ENCODE measurements around the gene HCAR2.
"Not testable (repeated sequence)": the region's sequence is repeated elsewhere in the genome, so short reads cannot be mapped to it uniquely, and the experiment has no call there.

Gene HCAR2

DNA sequence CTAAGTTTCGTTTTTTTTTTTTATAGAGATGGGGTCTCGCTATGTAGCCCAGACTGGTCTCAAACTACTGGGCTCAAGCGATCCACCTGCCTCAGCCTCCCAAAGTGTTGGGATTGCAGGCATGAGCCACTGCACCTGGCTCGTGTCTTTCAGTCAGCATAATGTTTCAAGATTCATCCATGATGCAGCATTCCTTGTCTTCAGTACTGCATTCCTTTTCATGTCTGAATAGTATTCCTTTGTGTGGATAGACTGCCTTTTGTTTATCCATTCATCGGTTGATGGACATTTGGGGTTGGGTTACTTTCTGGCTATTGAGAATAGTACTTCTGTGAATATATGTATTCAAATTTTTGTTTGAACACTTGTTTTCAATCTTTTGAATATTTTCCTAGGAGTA, 37.4 kb downstream of the HCAR2 start:
- DNase-seq (ENCODE audit: low read depth in 2 of 2, low spot score in 1 of 2), result no peak

DNA sequence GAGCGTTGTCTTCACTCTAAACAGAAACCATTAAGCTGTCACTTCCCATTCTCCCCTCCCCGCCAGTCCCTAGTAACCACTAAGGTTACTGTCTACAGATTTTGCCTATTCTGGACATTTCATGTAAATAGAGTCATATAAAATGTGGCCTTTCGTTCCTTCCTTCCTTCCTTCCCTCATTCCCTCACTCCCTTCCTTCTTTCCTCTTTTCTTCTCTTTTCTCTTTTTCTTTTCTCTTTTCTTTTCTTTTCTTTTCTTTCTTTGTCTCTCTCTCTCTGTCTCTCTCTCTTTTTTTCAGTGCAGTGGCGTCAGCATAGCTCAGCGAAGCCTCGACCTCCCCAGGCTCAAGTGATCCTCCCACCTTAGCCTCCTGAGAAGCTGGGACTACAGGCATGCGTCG, 37.8 kb downstream of the HCAR2 start:
- no peak for DNase-seq (ENCODE audit: low read depth in 2 of 2, low spot score in 1 of 2)

DNA sequence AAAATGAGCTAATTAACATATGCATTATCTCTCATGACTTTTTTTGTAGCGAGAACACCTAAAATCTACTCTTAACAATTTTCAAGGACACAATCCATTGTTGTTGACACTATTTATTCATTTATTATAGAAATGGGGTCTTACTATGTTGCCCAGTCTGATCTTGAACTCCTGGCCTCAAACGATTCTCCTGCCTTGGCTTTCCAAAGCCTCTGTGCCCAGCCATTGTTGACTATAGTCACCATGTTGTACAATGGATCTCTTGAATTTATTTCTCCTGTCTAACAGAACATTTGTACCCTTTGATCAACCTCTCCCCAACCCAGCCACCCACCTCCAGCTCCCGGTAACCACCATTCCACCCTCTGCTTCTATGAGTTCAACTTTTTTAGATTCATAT, 41.2 kb downstream of the HCAR2 start:
- DNase-seq (ENCODE audit: low read depth in 2 of 2, low spot score in 1 of 2), result no peak

DNA sequence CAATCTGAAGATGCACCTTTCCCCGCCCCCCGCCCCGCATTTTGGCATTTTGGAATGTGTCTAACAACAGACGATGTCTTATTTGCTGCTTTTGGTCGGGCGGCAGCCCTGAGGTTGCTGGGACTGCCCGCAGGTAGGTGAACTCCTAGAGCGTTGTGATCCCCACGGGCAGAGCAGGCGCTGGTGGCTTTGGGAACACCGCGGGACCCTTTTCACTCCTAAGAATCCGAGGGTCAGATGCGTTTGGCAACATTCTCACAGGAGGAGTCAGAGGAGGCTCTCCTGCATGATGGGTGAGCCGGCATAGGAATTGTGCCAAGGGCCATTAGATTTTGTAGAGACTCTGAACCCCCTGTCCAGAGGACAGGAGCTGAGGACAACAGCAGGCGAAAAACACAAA, 41.9 kb downstream of the HCAR2 start:
- DNase-seq (ENCODE audit: low read depth in 2 of 2, low spot score in 1 of 2), result no peak

DNA sequence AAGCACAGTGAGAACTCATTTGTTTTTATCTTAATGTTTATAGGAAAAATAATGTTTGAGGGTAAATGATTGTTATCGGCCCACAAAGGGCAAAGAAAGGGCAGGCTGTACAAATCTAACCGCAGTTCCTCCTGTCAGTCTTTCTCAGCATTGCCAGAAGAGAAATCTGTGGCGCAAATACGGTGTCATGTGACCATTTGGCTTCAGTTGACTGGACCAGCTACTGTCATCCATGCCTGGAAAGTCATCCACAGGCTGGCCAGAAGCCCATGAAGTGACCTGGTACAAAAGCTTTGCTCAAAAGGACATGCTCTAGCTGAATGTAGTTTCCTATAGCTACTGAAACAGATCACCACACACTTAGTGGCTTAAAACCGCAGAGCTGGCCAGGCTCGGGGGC, 43.6 kb downstream of the HCAR2 start:
- DNase-seq (ENCODE audit: low read depth in 2 of 2, low spot score in 1 of 2), result no peak

DNA sequence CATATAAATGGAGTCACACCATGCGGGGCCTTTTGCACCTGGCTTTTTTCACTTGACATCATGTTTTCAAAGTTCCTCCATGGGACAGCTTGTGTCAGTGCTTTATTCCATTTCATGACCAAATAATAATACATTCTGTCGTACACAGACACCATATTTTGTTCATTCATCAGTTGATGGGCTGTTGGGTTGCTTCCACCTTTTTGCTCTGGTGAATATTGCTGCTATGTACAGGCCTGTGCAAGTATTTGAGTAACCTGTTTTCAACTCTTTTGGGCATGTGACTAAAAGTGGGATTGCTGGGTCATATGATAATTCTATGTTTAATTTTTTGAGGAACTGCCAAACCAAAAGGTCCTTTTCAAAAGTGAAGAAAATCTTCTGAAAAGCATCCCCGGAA, 46.9 kb downstream of the HCAR2 start:
- DNase-seq (ENCODE audit: low read depth in 2 of 2, low spot score in 1 of 2), result no peak

DNA sequence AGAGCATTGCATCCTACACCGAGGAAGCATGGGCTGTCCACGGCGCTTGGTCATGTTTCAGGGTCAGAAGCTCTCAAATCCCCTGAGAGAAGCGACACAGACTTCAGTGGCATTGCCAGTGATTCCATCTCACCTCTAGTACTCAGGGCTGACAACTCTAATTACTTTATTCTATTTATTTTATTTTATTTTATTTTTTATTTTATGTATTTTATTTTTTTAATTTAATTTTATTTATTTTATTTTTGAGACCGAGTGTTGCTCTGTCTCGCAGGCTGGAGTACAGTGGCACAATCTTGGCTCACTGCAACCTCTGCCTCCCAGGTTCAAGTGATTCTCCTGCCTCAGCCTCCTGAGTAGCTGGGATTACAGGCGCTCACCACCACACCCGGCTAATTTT, 49.9 kb downstream of the HCAR2 start:
- DNase-seq (ENCODE audit: low read depth in 2 of 2, low spot score in 1 of 2), result not testable (repeated sequence)

DNA sequence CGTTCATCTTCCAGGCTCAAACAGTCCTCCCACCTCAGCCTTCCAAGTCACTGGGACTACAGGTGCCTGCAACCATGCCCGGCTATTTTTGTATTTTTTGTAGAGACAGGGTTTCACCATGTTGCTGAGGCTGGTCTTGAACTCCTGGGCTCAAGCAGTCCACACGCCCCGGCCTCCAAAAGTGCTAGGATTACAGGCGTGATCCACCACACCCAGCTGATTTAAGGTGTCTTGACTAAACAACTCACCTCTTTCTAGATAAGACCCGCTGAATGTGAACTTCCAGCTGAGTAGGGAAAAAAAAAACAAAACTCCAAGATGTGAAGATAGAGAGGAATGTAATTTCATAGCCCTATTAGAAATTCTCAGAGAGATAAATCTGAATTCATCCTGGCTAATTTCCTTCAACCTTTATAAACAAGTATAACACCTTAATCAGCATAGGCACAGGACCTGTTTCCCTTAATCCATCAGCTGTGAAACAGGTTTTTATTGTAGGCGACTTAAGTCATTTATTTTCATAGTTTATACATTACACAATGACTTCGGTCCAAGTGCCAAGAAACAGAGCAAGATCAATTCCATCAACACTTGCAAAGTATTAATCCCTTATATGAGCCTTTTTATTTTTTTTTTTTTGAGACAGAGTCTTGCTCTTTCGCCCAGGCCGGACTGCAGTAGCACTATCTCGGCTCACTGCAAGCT, 51.5 kb downstream of the HCAR2 start:
- no peak for DNase-seq (ENCODE audit: low read depth in 2 of 2, low spot score in 1 of 2)
